Measurements from ENCODE around the gene CDKAL1.
"Not testable (repeated sequence)": the region's sequence is repeated elsewhere in the genome, so short reads cannot be mapped to it uniquely, and the experiment has no call there.

DNA sequence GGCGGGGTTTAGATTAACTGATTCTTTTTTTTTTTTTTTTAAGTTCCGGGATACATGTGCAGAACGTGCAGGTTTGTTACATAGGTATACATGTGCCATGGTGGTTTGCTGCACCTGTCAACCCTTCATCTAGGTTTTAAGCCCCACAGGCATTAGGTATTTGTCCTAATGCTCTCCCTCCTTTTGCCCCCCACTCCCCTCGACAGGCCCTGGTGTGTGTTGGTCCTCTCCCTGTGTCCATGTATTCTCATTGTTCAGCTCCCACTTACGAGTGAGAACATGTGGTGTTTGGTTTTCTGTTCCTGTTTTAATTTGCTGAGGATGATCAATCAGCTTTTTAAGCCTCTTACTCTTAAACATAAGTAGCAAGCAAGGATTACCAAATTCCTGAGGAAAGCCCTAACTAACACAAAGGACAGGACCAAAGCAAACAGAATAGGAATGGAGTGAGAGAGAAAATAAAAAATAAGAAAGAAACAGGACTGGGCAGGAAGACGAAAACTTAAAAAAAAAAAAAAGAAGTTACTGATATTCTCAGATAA, 558.0 kb downstream of the CDKAL1 start:
- TF ChIP-seq, protein P1, sequence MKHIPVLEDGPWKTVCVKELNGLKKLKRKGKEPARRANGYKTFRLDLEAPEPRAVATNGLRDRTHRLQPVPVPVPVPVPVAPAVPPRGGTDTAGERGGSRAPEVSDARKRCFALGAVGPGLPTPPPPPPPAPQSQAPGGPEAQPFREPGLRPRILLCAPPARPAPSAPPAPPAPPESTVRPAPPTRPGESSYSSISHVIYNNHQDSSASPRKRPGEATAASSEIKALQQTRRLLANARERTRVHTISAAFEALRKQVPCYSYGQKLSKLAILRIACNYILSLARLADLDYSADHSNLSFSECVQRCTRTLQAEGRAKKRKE (CRISPR knock-in tag; IDR thresholded peaks at IDR 0.05; ENCODE audit: low read depth) = not testable (repeated sequence)
- TF ChIP-seq BHLHE40 (IDR thresholded peaks at IDR 0.05; ENCODE audit: low read depth, low read length); CBX2 (IDR thresholded peaks at IDR 0.05; ENCODE audit: borderline replicate concordance, low read depth); POLR2A (IDR thresholded peaks at IDR 0.05; ENCODE audit: low read length); PHF8 (IDR thresholded peaks at IDR 0.05; ENCODE audit: borderline replicate concordance, low read depth); SMC3 (IDR thresholded peaks at IDR 0.05); ESRRA (IDR thresholded peaks at IDR 0.05; ENCODE audit: borderline replicate concordance, low read length); KDM1A (IDR thresholded peaks at IDR 0.05; ENCODE audit: low read depth): not testable (repeated sequence)
- TF ChIP-seq, protein P2, sequence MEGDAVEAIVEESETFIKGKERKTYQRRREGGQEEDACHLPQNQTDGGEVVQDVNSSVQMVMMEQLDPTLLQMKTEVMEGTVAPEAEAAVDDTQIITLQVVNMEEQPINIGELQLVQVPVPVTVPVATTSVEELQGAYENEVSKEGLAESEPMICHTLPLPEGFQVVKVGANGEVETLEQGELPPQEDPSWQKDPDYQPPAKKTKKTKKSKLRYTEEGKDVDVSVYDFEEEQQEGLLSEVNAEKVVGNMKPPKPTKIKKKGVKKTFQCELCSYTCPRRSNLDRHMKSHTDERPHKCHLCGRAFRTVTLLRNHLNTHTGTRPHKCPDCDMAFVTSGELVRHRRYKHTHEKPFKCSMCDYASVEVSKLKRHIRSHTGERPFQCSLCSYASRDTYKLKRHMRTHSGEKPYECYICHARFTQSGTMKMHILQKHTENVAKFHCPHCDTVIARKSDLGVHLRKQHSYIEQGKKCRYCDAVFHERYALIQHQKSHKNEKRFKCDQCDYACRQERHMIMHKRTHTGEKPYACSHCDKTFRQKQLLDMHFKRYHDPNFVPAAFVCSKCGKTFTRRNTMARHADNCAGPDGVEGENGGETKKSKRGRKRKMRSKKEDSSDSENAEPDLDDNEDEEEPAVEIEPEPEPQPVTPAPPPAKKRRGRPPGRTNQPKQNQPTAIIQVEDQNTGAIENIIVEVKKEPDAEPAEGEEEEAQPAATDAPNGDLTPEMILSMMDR (IDR thresholded peaks at IDR 0.05) = not testable (repeated sequence)
- TF ChIP-seq, protein P3, sequence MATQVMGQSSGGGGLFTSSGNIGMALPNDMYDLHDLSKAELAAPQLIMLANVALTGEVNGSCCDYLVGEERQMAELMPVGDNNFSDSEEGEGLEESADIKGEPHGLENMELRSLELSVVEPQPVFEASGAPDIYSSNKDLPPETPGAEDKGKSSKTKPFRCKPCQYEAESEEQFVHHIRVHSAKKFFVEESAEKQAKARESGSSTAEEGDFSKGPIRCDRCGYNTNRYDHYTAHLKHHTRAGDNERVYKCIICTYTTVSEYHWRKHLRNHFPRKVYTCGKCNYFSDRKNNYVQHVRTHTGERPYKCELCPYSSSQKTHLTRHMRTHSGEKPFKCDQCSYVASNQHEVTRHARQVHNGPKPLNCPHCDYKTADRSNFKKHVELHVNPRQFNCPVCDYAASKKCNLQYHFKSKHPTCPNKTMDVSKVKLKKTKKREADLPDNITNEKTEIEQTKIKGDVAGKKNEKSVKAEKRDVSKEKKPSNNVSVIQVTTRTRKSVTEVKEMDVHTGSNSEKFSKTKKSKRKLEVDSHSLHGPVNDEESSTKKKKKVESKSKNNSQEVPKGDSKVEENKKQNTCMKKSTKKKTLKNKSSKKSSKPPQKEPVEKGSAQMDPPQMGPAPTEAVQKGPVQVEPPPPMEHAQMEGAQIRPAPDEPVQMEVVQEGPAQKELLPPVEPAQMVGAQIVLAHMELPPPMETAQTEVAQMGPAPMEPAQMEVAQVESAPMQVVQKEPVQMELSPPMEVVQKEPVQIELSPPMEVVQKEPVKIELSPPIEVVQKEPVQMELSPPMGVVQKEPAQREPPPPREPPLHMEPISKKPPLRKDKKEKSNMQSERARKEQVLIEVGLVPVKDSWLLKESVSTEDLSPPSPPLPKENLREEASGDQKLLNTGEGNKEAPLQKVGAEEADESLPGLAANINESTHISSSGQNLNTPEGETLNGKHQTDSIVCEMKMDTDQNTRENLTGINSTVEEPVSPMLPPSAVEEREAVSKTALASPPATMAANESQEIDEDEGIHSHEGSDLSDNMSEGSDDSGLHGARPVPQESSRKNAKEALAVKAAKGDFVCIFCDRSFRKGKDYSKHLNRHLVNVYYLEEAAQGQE (IDR thresholded peaks at IDR 0.05) = not testable (repeated sequence)
